ENCODE measurements around the gene SPCS3. TPM values are rescaled to one million over a fixed set of nuclear protein-coding genes. Genes with fewer than 3 reads are reported as not detected.
A peak's percentile ranks its signal among the peaks of the same experiment; 100 is the strongest.

Gene SPCS3
- total RNA-seq, 1 donor from 2014 or later, result 225 TPM

DNA sequence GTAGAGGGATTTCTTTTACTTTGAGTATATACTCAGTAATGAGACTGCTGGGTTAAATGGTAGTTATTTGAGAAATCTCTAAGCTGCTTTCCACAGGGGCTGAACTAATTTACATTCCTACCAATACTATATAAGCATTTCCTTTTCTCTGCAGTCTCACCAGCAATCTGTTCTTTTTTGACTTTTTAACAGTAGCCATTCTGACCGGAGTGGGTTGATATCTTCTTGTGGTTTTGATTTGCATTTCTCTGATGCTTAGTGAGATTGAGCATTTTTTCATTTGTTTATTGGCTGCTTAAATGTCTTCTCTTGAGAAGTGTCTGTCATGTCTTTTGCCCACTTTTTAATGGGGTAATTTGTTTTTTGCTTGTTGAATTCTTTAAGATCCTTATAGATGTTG, 43.3 kb downstream of the SPCS3 start:
- H2AFZ ChIP-seq (ENCODE audit: low read depth, low read length), result no peak overlapping the region
- H3K9ac ChIP-seq (ENCODE audit: low read length), result no peak overlapping the region
- no peaks in the 10 kb centered on the region for H3K27me3 ChIP-seq (ENCODE audit: insufficient read depth, low read length)
- H4K20me1 ChIP-seq (ENCODE audit: insufficient read depth, low read length), result no peaks in the 10 kb centered on the region
- H3K9me3 ChIP-seq (ENCODE audit: insufficient read depth, low read depth, low read length), result no peaks in the 10 kb centered on the region
- H3K9me3 Mint-ChIP-seq (ENCODE audit: unreplicated experiment), result peaks cover 12% of the 10 kb centered on the region
- no peak for FAIRE-seq
- H3K36me3 ChIP-seq (ENCODE audit: insufficient read depth, low read length), result no peaks in the 10 kb centered on the region
- DNase-seq (ENCODE audit: low read depth), result peak; percentile 18
- H3K4me1 Mint-ChIP-seq (ENCODE audit: low read depth, unreplicated experiment), result peaks cover 5% of the 10 kb centered on the region
- H3K27ac Mint-ChIP-seq (ENCODE audit: unreplicated experiment), result no peak overlapping the region
- TF ChIP-seq, protein P1, sequence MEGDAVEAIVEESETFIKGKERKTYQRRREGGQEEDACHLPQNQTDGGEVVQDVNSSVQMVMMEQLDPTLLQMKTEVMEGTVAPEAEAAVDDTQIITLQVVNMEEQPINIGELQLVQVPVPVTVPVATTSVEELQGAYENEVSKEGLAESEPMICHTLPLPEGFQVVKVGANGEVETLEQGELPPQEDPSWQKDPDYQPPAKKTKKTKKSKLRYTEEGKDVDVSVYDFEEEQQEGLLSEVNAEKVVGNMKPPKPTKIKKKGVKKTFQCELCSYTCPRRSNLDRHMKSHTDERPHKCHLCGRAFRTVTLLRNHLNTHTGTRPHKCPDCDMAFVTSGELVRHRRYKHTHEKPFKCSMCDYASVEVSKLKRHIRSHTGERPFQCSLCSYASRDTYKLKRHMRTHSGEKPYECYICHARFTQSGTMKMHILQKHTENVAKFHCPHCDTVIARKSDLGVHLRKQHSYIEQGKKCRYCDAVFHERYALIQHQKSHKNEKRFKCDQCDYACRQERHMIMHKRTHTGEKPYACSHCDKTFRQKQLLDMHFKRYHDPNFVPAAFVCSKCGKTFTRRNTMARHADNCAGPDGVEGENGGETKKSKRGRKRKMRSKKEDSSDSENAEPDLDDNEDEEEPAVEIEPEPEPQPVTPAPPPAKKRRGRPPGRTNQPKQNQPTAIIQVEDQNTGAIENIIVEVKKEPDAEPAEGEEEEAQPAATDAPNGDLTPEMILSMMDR (IDR thresholded peaks at IDR 0.05; ENCODE audit: insufficient read depth, low read depth, low read length), result no peak
- no peak for TF ChIP-seq EZH2 (IDR thresholded peaks at IDR 0.05; ENCODE audit: insufficient read depth, low read length)
- H3K36me3 Mint-ChIP-seq (ENCODE audit: low read depth, unreplicated experiment), result no peaks in the 10 kb centered on the region
- H3K4me3 Mint-ChIP-seq (ENCODE audit: unreplicated experiment), result no peak overlapping the region
- H3K4me3 ChIP-seq (ENCODE audit: insufficient read depth, low read depth, low read length), result no peak overlapping the region
- H3K4me2 ChIP-seq (ENCODE audit: low read length), result no peak overlapping the region
- no peaks in the 10 kb centered on the region for H3K79me2 ChIP-seq (ENCODE audit: insufficient read depth, low read length)
- no peaks in the 10 kb centered on the region for H3K4me1 ChIP-seq (ENCODE audit: insufficient read depth, low read length)
- no peaks in the 10 kb centered on the region for H3K27me3 Mint-ChIP-seq (ENCODE audit: low read depth, unreplicated experiment)
- H3K27ac ChIP-seq (ENCODE audit: low read depth, low read length), result no peak overlapping the region

DNA sequence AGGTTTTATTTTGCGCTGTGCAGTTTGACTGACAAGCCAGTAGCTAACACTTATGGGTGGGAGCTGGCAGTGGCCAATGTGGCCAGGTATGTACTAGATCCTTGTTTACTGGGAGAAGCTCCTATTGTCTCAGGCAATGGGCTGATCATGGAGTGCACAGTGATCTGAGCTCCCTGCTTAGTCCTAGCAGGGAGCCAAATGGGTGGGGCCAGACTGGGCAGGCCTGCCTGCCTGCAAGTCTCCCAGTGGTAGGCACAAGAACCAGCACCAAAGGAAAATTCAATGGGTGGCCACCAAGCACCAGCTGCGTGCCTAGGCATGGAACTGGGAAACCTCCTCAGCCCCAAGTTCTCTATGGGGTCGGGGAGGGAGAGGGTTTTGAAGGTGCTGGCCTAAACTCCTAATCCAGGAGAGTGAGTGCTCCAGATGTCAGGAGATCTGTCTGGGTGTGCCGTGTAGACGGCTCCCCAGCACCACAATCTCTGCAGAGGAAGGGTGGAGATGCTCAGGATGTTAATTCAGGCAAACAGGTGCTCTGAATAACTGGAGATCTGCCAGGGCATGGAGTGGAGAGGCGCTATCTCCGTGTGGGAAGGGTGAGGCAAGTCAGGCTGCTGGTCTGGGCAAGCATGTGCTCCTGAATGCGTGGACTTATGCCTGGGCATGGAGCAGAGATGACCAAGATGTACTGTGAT, 48.2 kb downstream of the SPCS3 start:
- no peak overlapping the region for H3K9ac ChIP-seq (ENCODE audit: low read length)
- peaks cover 12% of the 10 kb centered on the region for H3K9me3 Mint-ChIP-seq (ENCODE audit: unreplicated experiment)
- H4K20me1 ChIP-seq (ENCODE audit: insufficient read depth, low read length), result no peaks in the 10 kb centered on the region
- DNase-seq (ENCODE audit: low read depth) (no peak), FAIRE-seq (no peak)
- no peak overlapping the region for H3K27ac Mint-ChIP-seq (ENCODE audit: unreplicated experiment)
- H2AFZ ChIP-seq (ENCODE audit: low read depth, low read length), result no peak overlapping the region
- H3K79me2 ChIP-seq (ENCODE audit: insufficient read depth, low read length), result no peaks in the 10 kb centered on the region
- no peak overlapping the region for H3K4me3 Mint-ChIP-seq (ENCODE audit: unreplicated experiment)
- H3K4me3 ChIP-seq (ENCODE audit: insufficient read depth, low read depth, low read length), result no peak overlapping the region
- TF ChIP-seq, protein P1 (IDR thresholded peaks at IDR 0.05; ENCODE audit: insufficient read depth, low read depth, low read length), result no peak
- no peaks in the 10 kb centered on the region for H3K4me1 ChIP-seq (ENCODE audit: insufficient read depth, low read length)
- no peaks in the 10 kb centered on the region for H3K36me3 ChIP-seq (ENCODE audit: insufficient read depth, low read length)
- H3K27ac ChIP-seq (ENCODE audit: low read depth, low read length), result no peak overlapping the region
- H3K4me2 ChIP-seq (ENCODE audit: low read length), result no peak overlapping the region
- H3K9me3 ChIP-seq (ENCODE audit: insufficient read depth, low read depth, low read length), result no peaks in the 10 kb centered on the region
- H3K27me3 Mint-ChIP-seq (ENCODE audit: low read depth, unreplicated experiment), result no peaks in the 10 kb centered on the region
- no peaks in the 10 kb centered on the region for H3K36me3 Mint-ChIP-seq (ENCODE audit: low read depth, unreplicated experiment)
- H3K4me1 Mint-ChIP-seq (ENCODE audit: low read depth, unreplicated experiment), result peaks cover 2% of the 10 kb centered on the region
- no peaks in the 10 kb centered on the region for H3K27me3 ChIP-seq (ENCODE audit: insufficient read depth, low read length)

DNA sequence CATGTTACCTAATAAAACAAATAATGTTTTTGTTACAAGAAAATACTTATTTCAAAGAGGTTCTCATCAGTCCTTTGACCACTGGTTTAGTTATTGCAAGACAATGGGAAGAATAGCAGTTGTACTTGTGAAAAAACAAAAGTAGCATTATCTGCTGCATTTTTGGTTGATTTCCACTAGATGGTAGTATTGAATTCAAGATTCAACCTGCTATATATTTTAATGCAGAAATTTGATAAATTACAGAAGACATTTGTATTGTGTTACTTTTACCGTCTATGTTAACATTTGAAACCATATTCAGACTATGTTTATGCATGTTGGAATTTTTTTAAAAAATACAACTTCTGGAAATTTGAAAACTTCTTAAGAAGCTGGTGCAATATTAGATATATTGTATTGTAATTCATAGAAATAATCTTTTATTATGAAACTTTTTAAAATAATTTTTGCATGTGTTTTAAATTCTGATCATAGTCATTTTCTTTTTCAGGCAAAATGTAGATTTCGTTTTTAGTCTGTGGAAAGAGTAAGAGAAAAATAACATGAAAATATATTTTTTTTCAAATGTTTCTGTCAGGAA, 56.4 kb downstream of the SPCS3 start:
- Mint-ChIP-seq H3K36me3 (ENCODE audit: low read depth, unreplicated experiment) (no peaks in the 10 kb centered on the region), H3K27ac (ENCODE audit: unreplicated experiment) (no peak overlapping the region), H3K4me1 (ENCODE audit: low read depth, unreplicated experiment) (no peaks in the 10 kb centered on the region), H3K9me3 (ENCODE audit: unreplicated experiment) (no peaks in the 10 kb centered on the region), H3K4me3 (ENCODE audit: unreplicated experiment) (no peak overlapping the region), H3K27me3 (ENCODE audit: low read depth, unreplicated experiment) (no peaks in the 10 kb centered on the region)
- Histone ChIP-seq H3K4me3 (ENCODE audit: insufficient read depth, low read depth, low read length) (no peak overlapping the region), H3K36me3 (ENCODE audit: insufficient read depth, low read length) (no peaks in the 10 kb centered on the region), H3K27me3 (ENCODE audit: insufficient read depth, low read length) (no peaks in the 10 kb centered on the region), H3K4me1 (ENCODE audit: insufficient read depth, low read length) (no peaks in the 10 kb centered on the region), H3K4me2 (ENCODE audit: low read length) (no peak overlapping the region), H2AFZ (ENCODE audit: low read depth, low read length) (no peak overlapping the region), H3K79me2 (ENCODE audit: insufficient read depth, low read length) (no peaks in the 10 kb centered on the region), H3K27ac (ENCODE audit: low read depth, low read length) (no peak overlapping the region), H4K20me1 (ENCODE audit: insufficient read depth, low read length) (no peaks in the 10 kb centered on the region), H3K9me3 (ENCODE audit: insufficient read depth, low read depth, low read length) (no peaks in the 10 kb centered on the region), H3K9ac (ENCODE audit: low read length) (no peak overlapping the region)
- FAIRE-seq (peak; percentile 80), DNase-seq (ENCODE audit: low read depth) (peak; percentile 13)
- TF ChIP-seq, protein P1 (IDR thresholded peaks at IDR 0.05; ENCODE audit: insufficient read depth, low read depth, low read length), result peak; percentile 60
- no peak for TF ChIP-seq EZH2 (IDR thresholded peaks at IDR 0.05; ENCODE audit: insufficient read depth, low read length)
